Spleen (tissue), 13 donors: ENCODE measurements around the gene GET4. TPM values are rescaled to one million over a fixed set of nuclear protein-coding genes. Genes with fewer than 3 reads are reported as not detected.

ENCODE experiments used
- DNase-seq: peaks from one replicate; pipeline ENCODE4 v3.0.0-alpha.2; 2020
- H3K27ac ChIP-seq, 8 donors: fragments of 200-600 bp; sonication (generic) in 7 of 8; 1 replicate in 4 of 8; 2 replicates in 4 of 8; pipeline versions ENCODE4 v1.5.0 to v1.8.0; 2016 to 2021; ENCODE audit warnings: inconsistent platforms in 4 of 8, mild to moderate bottlenecking in 4 of 8, moderate library complexity in 1 of 8
- H3K27me3 ChIP-seq, 7 donors: fragments of 200-600 bp; sonication (generic) in 6 of 7; replicated peaks in 1 of 7; 1 replicate in 4 of 7; 2 replicates in 3 of 7; pipeline versions ENCODE4 v1.5.0 to v1.8.0; 2016 to 2021; ENCODE audit warnings: inconsistent platforms in 3 of 7, mild to moderate bottlenecking in 1 of 7
- H3K36me3 ChIP-seq, 6 donors: fragments of 200-600 bp; sonication (generic) in 5 of 6; 1 replicate in 4 of 6; 2 replicates in 2 of 6; pipeline versions ENCODE4 v1.5.0 to v1.8.0; 2016 to 2021; ENCODE audit warnings: inconsistent platforms in 2 of 6
- H3K4me1 ChIP-seq, 6 donors: fragments of 200-600 bp; sonication (generic) in 5 of 6; 1 replicate in 3 of 6; 2 replicates in 3 of 6; pipeline versions ENCODE4 v1.5.0 to v1.8.0; 2016 to 2021; ENCODE audit warnings: inconsistent platforms in 3 of 6
- H3K4me3 ChIP-seq, 8 donors: fragments of 200-600 bp; sonication (generic) in 7 of 8; 1 replicate in 4 of 8; 2 replicates in 4 of 8; pipeline versions ENCODE4 v1.5.0 to v1.8.0; 2016 to 2021; ENCODE audit warnings: inconsistent platforms in 4 of 8, mild to moderate bottlenecking in 4 of 8, moderate library complexity in 2 of 8
- H3K9me3 ChIP-seq, 8 donors: fragments of 200-600 bp; sonication (generic) in 7 of 8; 1 replicate in 4 of 8; 2 replicates in 4 of 8; pipeline versions ENCODE4 v1.5.0 to v1.8.0; 2016 to 2021; ENCODE audit warnings: inconsistent platforms in 4 of 8
- CTCF ChIP-seq, 11 experiments: fragments of 200-600 bp in 7 of 11; fragments of 450-650 bp in 4 of 11; sonication (generic) in 4 of 11; IDR thresholded peaks in 8 of 11; conservative IDR thresholded peaks in 3 of 11; 1 replicate in 7 of 11; 2 replicates in 4 of 11; pipeline versions ENCODE4 v1.4.0 to v1.8.0; 2016 to 2021; ENCODE audit warnings: antibody characterized with exemption in 11 of 11, inconsistent platforms in 4 of 11, mild to moderate bottlenecking in 1 of 11
- POLR2A ChIP-seq, 3 donors: fragments of 450-650 bp; IDR thresholded peaks; one replicate each; pipeline ENCODE4 v1.5.1; 2017; ENCODE audit warnings: antibody characterized with exemption in 3 of 3, mild to moderate bottlenecking in 1 of 3
- POLR2AphosphoS5 ChIP-seq, 3 donors: sonication (generic); formaldehyde crosslinking; IDR thresholded peaks; one replicate each; pipeline ENCODE4 v1.5.1; 2017; ENCODE audit warnings: antibody characterized with exemption in 3 of 3
- WGBS, 5 donors: extraction: QIAGEN DNeasy Blood & Tissue Kit in 3 of 5; methylation state at CpG; one replicate each; pipeline versions ENCODE4 v1.1.5 to v1.1.7; 2013 to 2018; 5-methylcytosine and 5-hydroxymethylcytosine counted together
- intact Hi-C: fragments of 100-400 bp; cut with DNase I; formaldehyde crosslinking; loops from one replicate; pipeline ENCODE4 v1.15.0; 2023; ENCODE audit warnings: low total_unique reads
- long read RNA-seq, 2 donors: transcript quantifications; one replicate each; lab custom pipeline, GENCODE V29; 2026
- polyA plus RNA-seq, 3 donors: library from polyadenylated mRNA; stranded (reverse); fragments of 200-250 nt; gene quantifications; one replicate each; pipeline ENCODE4 v1.2.1, GENCODE V29; 2013
- total RNA-seq, 7 donors: library from RNA; depleted of rRNA in 3 of 7; stranded (reverse); fragments of >200 nt in 3 of 7; fragmentation: NEBNext Ultra II Directional in 4 of 7; extraction: Animal tissue kit (Norgen Biotek cat#: 25700) in 4 of 7; gene quantifications; one replicate each; pipeline versions ENCODE4 v1.1.0 to v1.2.1, GENCODE V29; 2016 to 2021
- donor health status: healthy with polysubstance abuse.
- donor health status: DM: no; HTN: no; CAD: no; lungs with moderate emphysema.
- donor health status: DM: no; HTN: no; CAD: no.
- donor health status: Bipolar disorder and iron deficiency.
- donor health status: healthy.
- donor health status: DM: no; HTN: no; CAD: no.
- donor health status: DM: yes; HTN: yes; CAD: no.

The GET4 gene
- total RNA-seq (10 to 100 TPM; 25.4 to 39.5 (median 34.4) TPM), polyA plus RNA-seq (10 to 100 TPM; 40.0 to 63.0 (median 53.9) TPM)
- long read RNA-seq, donor 1, full-length matches to known transcripts = 12 of 12 reads
- long read RNA-seq, donor 1, partial matches to known transcripts = 0 of 12 reads
- long read RNA-seq, donor 1, other reads (novel, unspliced or antisense) = 0 of 12 reads
- long read RNA-seq, donor 2, transcript GET4-201 (9 exons, 2,090 nt) = major isoform, 13 of 19 reads
- long read RNA-seq, donor 2, partial matches to known transcripts = 6 of 19 reads
- long read RNA-seq, donor 2, other reads (novel, unspliced or antisense) = 0 of 19 reads

- WGBS, 5 donors = 0 to 1% (median 0%) methylated on average over 18 to 129 of the region's 129 CpGs
- peaks cover 25 to 83% (median 69%) of the 10 kb centered on the region in 6 donors for H3K4me1 ChIP-seq
- H3K27me3 ChIP-seq = no peaks in the 10 kb centered on the region
- intact Hi-C loops = no loop called here
- H3K4me3 ChIP-seq = peak within 1 kb of the TSS; percentile 75 to 92 (median 80)
- TF ChIP-seq POLR2AphosphoS5 (IDR thresholded peaks at IDR 0.05) (peak; percentile 86 to 93 (median 91)), POLR2A (IDR thresholded peaks at IDR 0.05) (peak in 2 of 3 donors; percentile 33 to 42), CTCF (IDR thresholded peaks at IDR 0.05 in 8 of 11, conservative IDR thresholded peaks at IDR 0.05 in 3 of 11) (peak in 7 of 11 experiments; percentile 21 to 69 (median 35))
- H3K36me3 ChIP-seq = peaks cover 0 to 41% (median 9%) of the 10 kb centered on the region in 6 donors
- DNase-seq = peak; percentile 99
- H3K27ac ChIP-seq = peak within 1 kb of the TSS; percentile 79 to 93 (median 89)
- H3K9me3 ChIP-seq = no peaks in the 10 kb centered on the region
These were observed at the start of gene GET4 for GRCh38 chr7:876077-876971. GET4 (plus strand) TSS chr7:876554; CDS start chr7:876646, 92 bp downstream.

GRCh38 chr7:828793-829561 lies 47.4 kb upstream of the GET4 start:
- no peak for TF ChIP-seq POLR2A (IDR thresholded peaks at IDR 0.05)
- no peak for TF ChIP-seq POLR2AphosphoS5 (IDR thresholded peaks at IDR 0.05)
- no peak for TF ChIP-seq CTCF (IDR thresholded peaks at IDR 0.05 in 8 of 11, conservative IDR thresholded peaks at IDR 0.05 in 3 of 11)

GRCh38 chr7:830069-830468 lies 46.3 kb upstream of the GET4 start:
- WGBS, 5 donors = 66 to 83% (median 76%) methylated on average over 12 of the region's 12 CpGs
- peaks cover 0 to 22% (median 3%) of the 10 kb centered on the region in 6 donors for H3K36me3 ChIP-seq
- no peak for TF ChIP-seq CTCF (IDR thresholded peaks at IDR 0.05 in 8 of 11, conservative IDR thresholded peaks at IDR 0.05 in 3 of 11)
- TF ChIP-seq POLR2AphosphoS5 (IDR thresholded peaks at IDR 0.05) = no peak
- no peak for TF ChIP-seq POLR2A (IDR thresholded peaks at IDR 0.05)
- H3K4me3 ChIP-seq = no peak overlapping the region
- peak; percentile 68 for DNase-seq
- no peaks in the 10 kb centered on the region for H3K9me3 ChIP-seq
- peak overlapping the region in 4 of 8 donors; percentile 45 to 82 (median 78) for H3K27ac ChIP-seq
- no peaks in the 10 kb centered on the region for H3K27me3 ChIP-seq
- peaks cover 18 to 83% (median 50%) of the 10 kb centered on the region in 6 donors for H3K4me1 ChIP-seq
- intact Hi-C loops = loop anchor here (10.0 kb wide), 1 partner anchor 45 kb away; no protein-coding TSS in a partner anchor

More at GRCh38 chr7:828793-829561, 47.4 kb upstream of the GET4 start:
- WGBS, 5 donors = 88 to 93% (median 90%) methylated on average over 13 to 14 of the region's 14 CpGs
- no peak for DNase-seq
- Histone ChIP-seq H3K27me3 (no peaks in the 10 kb centered on the region), H3K4me3 (no peak overlapping the region), H3K27ac (no peak overlapping the region), H3K4me1 (peaks cover 27 to 83% (median 50%) of the 10 kb centered on the region in 6 donors), H3K36me3 (peaks cover 0 to 11% (median 3%) of the 10 kb centered on the region in 6 donors), H3K9me3 (no peaks in the 10 kb centered on the region)
- intact Hi-C loops = no loop called here
